ENCODE measurements around the gene APOBEC4. TPM values are rescaled to one million over a fixed set of nuclear protein-coding genes. Genes with fewer than 3 reads are reported as not detected.

APOBEC4 gene
- total and polyA plus RNA-seq, 9 of the 15 experiments (the other 6 are each of a cell fraction or from before 2014, with no cell fraction given), result not detected

DNA sequence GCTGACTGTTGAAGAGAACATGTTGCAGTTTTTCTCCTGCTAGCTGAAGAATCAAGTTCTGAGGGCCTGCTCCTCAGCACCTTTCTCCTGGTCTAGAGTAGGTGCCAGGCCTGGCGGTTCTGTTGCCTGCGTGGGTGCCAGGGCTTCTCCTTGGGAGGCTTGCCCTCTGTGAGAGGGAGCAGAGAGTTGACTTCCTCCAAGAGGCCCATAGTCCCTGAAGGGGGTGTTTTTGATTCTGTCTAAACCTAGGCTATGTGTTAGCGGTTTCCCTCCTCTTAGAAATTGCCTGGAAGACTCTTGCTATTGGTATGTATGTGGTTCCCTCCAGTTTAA lies 312 bp upstream of the APOBEC4 start:
- DNase-seq (ENCODE audit: extremely low read depth in 1 of 4, low spot score in 3 of 4), result no peak
- intact Hi-C loops (cut with micrococcal nuclease), result no loop called here
- no peaks in the 10 kb centered on the region for H3K36me3 ChIP-seq (ENCODE audit: control insufficient read depth, insufficient read depth, low read length)

DNA sequence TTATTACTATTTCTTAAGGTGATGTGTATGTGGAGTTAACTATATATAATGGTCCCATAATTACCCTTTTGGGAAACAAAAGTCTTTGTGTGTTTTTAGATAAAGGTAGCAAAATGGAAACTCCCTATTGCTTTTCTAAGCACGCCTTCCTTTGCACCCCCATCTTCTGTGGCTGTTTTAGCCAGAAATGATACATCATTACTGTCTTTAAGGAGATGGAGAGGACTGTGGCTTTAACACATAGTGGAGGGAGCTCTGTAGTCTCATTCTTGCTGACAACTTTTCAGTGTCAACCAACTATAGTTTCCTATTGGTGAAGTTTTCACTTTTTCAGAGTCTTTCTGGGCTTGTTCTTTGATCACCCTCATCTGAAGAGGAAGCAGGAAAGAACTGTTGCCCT lies 1.0 kb downstream of the APOBEC4 start:
- ChIA-PET CTCF (ENCODE audit: low intra/inter-chr PET ratio) (no interaction called here), POLR2A (no interaction called here)
- DNase-seq (ENCODE audit: extremely low read depth in 1 of 4, low spot score in 3 of 4) (no peak), FAIRE-seq (no peak), ATAC-seq (no peak)
- Histone ChIP-seq H3K27me3 (ENCODE audit: control insufficient read depth in 2 of 2, insufficient read depth in 2 of 2, low read length in 2 of 2) (peaks cover 2 to 22% of the 10 kb centered on the region in 2 experiments; a peak in 3 of 5 replicates), H3K9me1 (ENCODE audit: control insufficient read depth, insufficient read depth, low read length) (no peaks in the 10 kb centered on the region), H2AFZ (ENCODE audit: low read depth, low read length) (no peak overlapping the region), H3K4me3 (no peak overlapping the region), H3K27ac (ENCODE audit: extremely low read depth, low read depth, low read length) (no peak overlapping the region), H4K20me1 (replicated peaks; ENCODE audit: control insufficient read depth, insufficient read depth, low read length) (no peaks in the 10 kb centered on the region), H3K9me3 (replicated peaks; ENCODE audit: control insufficient read depth, insufficient read depth, low read depth, low read length) (no peaks in the 10 kb centered on the region), H3K36me3 (ENCODE audit: control insufficient read depth, insufficient read depth, low read length) (no peaks in the 10 kb centered on the region), H3K79me2 (ENCODE audit: control insufficient read depth, insufficient read depth, low read length) (no peaks in the 10 kb centered on the region), H3K4me2 (ENCODE audit: insufficient read depth, low read length) (no peak overlapping the region), H3K4me1 (replicated peaks in 1 of 2; ENCODE audit: control insufficient read depth in 2 of 2, insufficient read depth in 2 of 2, low read length in 2 of 2) (no peaks in the 10 kb centered on the region), H3K9ac (ENCODE audit: insufficient read depth in 1 of 2, low read depth in 2 of 2, low read length in 2 of 2) (no peak overlapping the region)
- intact Hi-C loops (cut with micrococcal nuclease) (no loop called here), in situ Hi-C loops (cut with MboI) (loop anchor here (10.0 kb wide), 1 partner anchor 253 kb away; no protein-coding TSS in a partner anchor)
- WGBS (ENCODE audit: insufficient coverage, low coverage, missing lambda C conversion rate), result 0% methylated on average over 1 of the region's 1 CpG
- no TSS peak for BruUV-seq (replicated peaks)
- TF ChIP-seq SRF (CRISPR knock-in tag; IDR thresholded peaks at IDR 0.05) (no peak), ZBTB8A (IDR thresholded peaks at IDR 0.05; ENCODE audit: partially characterized antibody) (no peak)
- TF ChIP-seq, protein P1, sequence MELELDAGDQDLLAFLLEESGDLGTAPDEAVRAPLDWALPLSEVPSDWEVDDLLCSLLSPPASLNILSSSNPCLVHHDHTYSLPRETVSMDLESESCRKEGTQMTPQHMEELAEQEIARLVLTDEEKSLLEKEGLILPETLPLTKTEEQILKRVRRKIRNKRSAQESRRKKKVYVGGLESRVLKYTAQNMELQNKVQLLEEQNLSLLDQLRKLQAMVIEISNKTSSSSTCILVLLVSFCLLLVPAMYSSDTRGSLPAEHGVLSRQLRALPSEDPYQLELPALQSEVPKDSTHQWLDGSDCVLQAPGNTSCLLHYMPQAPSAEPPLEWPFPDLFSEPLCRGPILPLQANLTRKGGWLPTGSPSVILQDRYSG (tag; conservative IDR thresholded peaks at IDR 0.05; ENCODE audit: low read depth), result no peak
- TF ChIP-seq, protein P2, sequence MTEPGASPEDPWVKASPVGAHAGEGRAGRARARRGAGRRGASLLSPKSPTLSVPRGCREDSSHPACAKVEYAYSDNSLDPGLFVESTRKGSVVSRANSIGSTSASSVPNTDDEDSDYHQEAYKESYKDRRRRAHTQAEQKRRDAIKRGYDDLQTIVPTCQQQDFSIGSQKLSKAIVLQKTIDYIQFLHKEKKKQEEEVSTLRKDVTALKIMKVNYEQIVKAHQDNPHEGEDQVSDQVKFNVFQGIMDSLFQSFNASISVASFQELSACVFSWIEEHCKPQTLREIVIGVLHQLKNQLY (CRISPR knock-in tag; conservative IDR thresholded peaks at IDR 0.05), result no peak
- TF ChIP-seq, protein P3, sequence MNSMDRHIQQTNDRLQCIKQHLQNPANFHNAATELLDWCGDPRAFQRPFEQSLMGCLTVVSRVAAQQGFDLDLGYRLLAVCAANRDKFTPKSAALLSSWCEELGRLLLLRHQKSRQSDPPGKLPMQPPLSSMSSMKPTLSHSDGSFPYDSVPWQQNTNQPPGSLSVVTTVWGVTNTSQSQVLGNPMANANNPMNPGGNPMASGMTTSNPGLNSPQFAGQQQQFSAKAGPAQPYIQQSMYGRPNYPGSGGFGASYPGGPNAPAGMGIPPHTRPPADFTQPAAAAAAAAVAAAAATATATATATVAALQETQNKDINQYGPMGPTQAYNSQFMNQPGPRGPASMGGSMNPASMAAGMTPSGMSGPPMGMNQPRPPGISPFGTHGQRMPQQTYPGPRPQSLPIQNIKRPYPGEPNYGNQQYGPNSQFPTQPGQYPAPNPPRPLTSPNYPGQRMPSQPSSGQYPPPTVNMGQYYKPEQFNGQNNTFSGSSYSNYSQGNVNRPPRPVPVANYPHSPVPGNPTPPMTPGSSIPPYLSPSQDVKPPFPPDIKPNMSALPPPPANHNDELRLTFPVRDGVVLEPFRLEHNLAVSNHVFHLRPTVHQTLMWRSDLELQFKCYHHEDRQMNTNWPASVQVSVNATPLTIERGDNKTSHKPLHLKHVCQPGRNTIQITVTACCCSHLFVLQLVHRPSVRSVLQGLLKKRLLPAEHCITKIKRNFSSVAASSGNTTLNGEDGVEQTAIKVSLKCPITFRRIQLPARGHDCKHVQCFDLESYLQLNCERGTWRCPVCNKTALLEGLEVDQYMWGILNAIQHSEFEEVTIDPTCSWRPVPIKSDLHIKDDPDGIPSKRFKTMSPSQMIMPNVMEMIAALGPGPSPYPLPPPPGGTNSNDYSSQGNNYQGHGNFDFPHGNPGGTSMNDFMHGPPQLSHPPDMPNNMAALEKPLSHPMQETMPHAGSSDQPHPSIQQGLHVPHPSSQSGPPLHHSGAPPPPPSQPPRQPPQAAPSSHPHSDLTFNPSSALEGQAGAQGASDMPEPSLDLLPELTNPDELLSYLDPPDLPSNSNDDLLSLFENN (IDR thresholded peaks at IDR 0.05; ENCODE audit: low read depth in 2 of 2, low read length in 2 of 2), result no peak
- TF ChIP-seq, protein P4, sequence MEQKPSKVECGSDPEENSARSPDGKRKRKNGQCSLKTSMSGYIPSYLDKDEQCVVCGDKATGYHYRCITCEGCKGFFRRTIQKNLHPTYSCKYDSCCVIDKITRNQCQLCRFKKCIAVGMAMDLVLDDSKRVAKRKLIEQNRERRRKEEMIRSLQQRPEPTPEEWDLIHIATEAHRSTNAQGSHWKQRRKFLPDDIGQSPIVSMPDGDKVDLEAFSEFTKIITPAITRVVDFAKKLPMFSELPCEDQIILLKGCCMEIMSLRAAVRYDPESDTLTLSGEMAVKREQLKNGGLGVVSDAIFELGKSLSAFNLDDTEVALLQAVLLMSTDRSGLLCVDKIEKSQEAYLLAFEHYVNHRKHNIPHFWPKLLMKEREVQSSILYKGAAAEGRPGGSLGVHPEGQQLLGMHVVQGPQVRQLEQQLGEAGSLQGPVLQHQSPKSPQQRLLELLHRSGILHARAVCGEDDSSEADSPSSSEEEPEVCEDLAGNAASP (IDR thresholded peaks at IDR 0.05), result no peak

More for the DNA sequence above, 312 bp upstream of the APOBEC4 start:
- FAIRE-seq (no peak), ATAC-seq (no peak)
- no peak overlapping the region for H2AFZ ChIP-seq (ENCODE audit: low read depth, low read length)
- H3K27me3 ChIP-seq (ENCODE audit: control insufficient read depth in 2 of 2, insufficient read depth in 2 of 2, low read length in 2 of 2), result peaks cover 0 to 14% of the 10 kb centered on the region in 2 experiments; a peak in 1 of 5 replicates
- WGBS (ENCODE audit: insufficient coverage, low coverage, missing lambda C conversion rate), result 3% methylated on average over 3 of the region's 3 CpGs
- no peak for TF ChIP-seq CAMTA2 (CRISPR knock-in tag; conservative IDR thresholded peaks at IDR 0.05)
- TF ChIP-seq ZNF143 (CRISPR knock-in tag; IDR thresholded peaks at IDR 0.05), result no peak
- TF ChIP-seq ADNP (tag; IDR thresholded peaks at IDR 0.05), result no peak
- TF ChIP-seq CBX5 (IDR thresholded peaks at IDR 0.05; ENCODE audit: borderline replicate concordance, low read depth), result no peak
- TF ChIP-seq ZNF121 (CRISPR knock-in tag; conservative IDR thresholded peaks at IDR 0.05), result no peak
- no peak for TF ChIP-seq FOXJ2 (tag; IDR thresholded peaks at IDR 0.05)
- in situ Hi-C loops (cut with MboI), result loop anchor here (10.0 kb wide), 1 partner anchor 251 kb away; no protein-coding TSS in a partner anchor
- no peak overlapping the region for H3K27ac ChIP-seq (ENCODE audit: extremely low read depth, low read depth, low read length)
- ChIA-PET POLR2A (no interaction called here), CTCF (ENCODE audit: low intra/inter-chr PET ratio) (no interaction called here)
- no peaks in the 10 kb centered on the region for H3K9me1 ChIP-seq (ENCODE audit: control insufficient read depth, insufficient read depth, low read length)
- no peaks in the 10 kb centered on the region for H3K79me2 ChIP-seq (ENCODE audit: control insufficient read depth, insufficient read depth, low read length)
- no peaks in the 10 kb centered on the region for H3K4me1 ChIP-seq (replicated peaks in 1 of 2; ENCODE audit: control insufficient read depth in 2 of 2, insufficient read depth in 2 of 2, low read length in 2 of 2)
- no peak overlapping the region for H3K9ac ChIP-seq (ENCODE audit: insufficient read depth in 1 of 2, low read depth in 2 of 2, low read length in 2 of 2)
- no TSS peak for BruUV-seq (replicated peaks)
- H4K20me1 ChIP-seq (replicated peaks; ENCODE audit: control insufficient read depth, insufficient read depth, low read length), result no peaks in the 10 kb centered on the region
- no peak overlapping the region for H3K4me2 ChIP-seq (ENCODE audit: insufficient read depth, low read length)
- H3K4me3 ChIP-seq, result no peak overlapping the region
- no peaks in the 10 kb centered on the region for H3K9me3 ChIP-seq (replicated peaks; ENCODE audit: control insufficient read depth, insufficient read depth, low read depth, low read length)
